H1 (cell line): ENCODE results near the gene PTPRE. TPM values are rescaled to one million over a fixed set of nuclear protein-coding genes. Genes with fewer than 3 reads are reported as not detected.

Experiments
- CTCF ChIA-PET: fragments of 300-600 bp; sonication (Branson Sonifier 250); formaldehyde crosslinking; loops from one replicate; lab custom pipeline; 2021; ENCODE audit not compliant: partially characterized antibody; lab: Charles Lee
- POLR2A ChIA-PET: fragments of 300-600 bp; sonication (Branson Sonifier 250); formaldehyde crosslinking; loops from one replicate; lab custom pipeline; 2021; ENCODE audit warnings: inconsistent platforms; ENCODE audit not compliant: partially characterized antibody; lab: Charles Lee
- DNase-seq, 2 experiments: peaks; one replicate each; pipeline versions ENCODE4 v3.0.0 to v3.0.0-alpha.2; 2010 to 2022; ENCODE audit warnings: low spot score in 2 of 2, low read depth in 1 of 2, mixed read lengths in 1 of 2
- FAIRE-seq: peaks from 2 replicates; lab custom pipeline; 2011; peaks lifted over from hg19 to GRCh38; lab: Jason Lieb, UNC
- H2AFZ ChIP-seq: 2 replicates; pipeline ENCODE4 v1.8.1; 2012; ENCODE audit warnings: low read length, inconsistent platforms
- H2AK5ac ChIP-seq: 2 replicates; pipeline ENCODE4 v1.6.1; 2013; ENCODE audit warnings: low read depth, low read length
- H2BK120ac ChIP-seq: replicated peaks from 2 replicates; pipeline ENCODE3; 2013; ENCODE audit warnings: low read depth, low read length, inconsistent platforms
- H2BK12ac ChIP-seq: 2 replicates; pipeline ENCODE4 v1.6.1; 2013; ENCODE audit warnings: low read depth, low read length
- H2BK15ac ChIP-seq: 2 replicates; pipeline ENCODE4 v1.6.1; 2013; ENCODE audit warnings: low read length
- H2BK20ac ChIP-seq: 2 replicates; pipeline ENCODE4 v1.6.1; 2013; ENCODE audit warnings: low read length
- H2BK5ac ChIP-seq: 2 replicates; pipeline ENCODE4 v1.6.1; 2013; ENCODE audit warnings: low read depth, low read length
- H3K14ac ChIP-seq: 2 replicates; pipeline ENCODE4 v1.6.1; 2013; ENCODE audit warnings: inconsistent platforms; ENCODE audit not compliant: insufficient read length
- H3K18ac ChIP-seq: 2 replicates; pipeline ENCODE4 v1.6.1; 2013; ENCODE audit warnings: low read length; ENCODE audit errors: extremely low read depth
- H3K23ac ChIP-seq: 2 replicates; pipeline ENCODE4 v1.6.1; 2013; ENCODE audit warnings: inconsistent platforms; ENCODE audit not compliant: insufficient read length
- H3K23me2 ChIP-seq: 2 replicates; pipeline ENCODE4 v1.6.1; 2013; ENCODE audit warnings: low read depth, low read length
- H3K27ac ChIP-seq: 2 replicates; pipeline ENCODE4 v1.6.1; 2011; ENCODE audit warnings: low read depth, low read length, inconsistent platforms
- H3K27me3 ChIP-seq, 4 experiments: replicated peaks in 1 of 4; 1 replicate in 1 of 4; 2 replicates in 3 of 4; pipeline versions ENCODE4 v1.6.1 to v1.8.1; 2011 to 2013; ENCODE audit warnings: low read length in 3 of 4, mild to moderate bottlenecking in 3 of 4, inconsistent platforms in 2 of 4, mixed read lengths in 2 of 4, moderate library complexity in 1 of 4; ENCODE audit not compliant: control insufficient read depth in 3 of 4, insufficient read depth in 3 of 4; ENCODE audit errors: extremely low read depth in 1 of 4
- H3K36me3 ChIP-seq, 4 experiments: 2 replicates each; pipeline versions ENCODE4 v1.6.1 to v1.8.1; 2011 to 2013; ENCODE audit warnings: mild to moderate bottlenecking in 4 of 4, low read length in 3 of 4, moderate library complexity in 2 of 4, control low read depth in 1 of 4, inconsistent platforms in 1 of 4; ENCODE audit not compliant: insufficient read depth in 4 of 4, control insufficient read depth in 2 of 4
- H3K4ac ChIP-seq: replicated peaks from 2 replicates; pipeline ENCODE3; 2013; ENCODE audit warnings: low read length, low read depth, mixed read lengths, inconsistent platforms; ENCODE audit not compliant: insufficient read length
- H3K4me1 ChIP-seq, 4 experiments: replicated peaks in 1 of 4; 1 replicate in 1 of 4; 2 replicates in 3 of 4; pipeline versions ENCODE4 v1.6.1 to v1.8.1; 2011 to 2013; ENCODE audit warnings: low read length in 3 of 4, inconsistent platforms in 2 of 4, mixed read lengths in 1 of 4; ENCODE audit not compliant: insufficient read depth in 4 of 4, control insufficient read depth in 3 of 4
- H3K4me2 ChIP-seq, 2 experiments: 2 replicates each; pipeline versions ENCODE4 v1.6.1 to v1.8.1; 2011 to 2013; ENCODE audit warnings: low read depth in 2 of 2, low read length in 2 of 2, control low read depth in 1 of 2, inconsistent platforms in 1 of 2, mild to moderate bottlenecking in 1 of 2; ENCODE audit not compliant: insufficient read depth in 1 of 2
- H3K4me3 ChIP-seq, 4 experiments: fragments of 200-600, 300-600 bp in 1 of 4; sonication (generic), shearing (Covaris generic), sonication (Bioruptor Twin) in 1 of 4; 2 replicates each; pipeline versions ENCODE4 v1.5.1 to v1.8.1; 2011 to 2016; ENCODE audit warnings: low read length in 4 of 4, low read depth in 3 of 4, control low read depth in 2 of 4, inconsistent platforms in 2 of 4, mild to moderate bottlenecking in 2 of 4, mixed read lengths in 1 of 4, moderate library complexity in 1 of 4; ENCODE audit not compliant: insufficient read depth in 2 of 4; ENCODE audit errors: extremely low read depth in 1 of 4
- H3K56ac ChIP-seq: replicated peaks from 2 replicates; pipeline ENCODE3; 2013; ENCODE audit warnings: low read depth, mild to moderate bottlenecking, mixed read lengths, low read length, inconsistent platforms; ENCODE audit not compliant: insufficient read length
- H3K79me1 ChIP-seq: 2 replicates; pipeline ENCODE4 v1.6.1; 2013; ENCODE audit warnings: low read depth, low read length, control low read depth
- H3K79me2 ChIP-seq, 2 experiments: 2 replicates each; pipeline versions ENCODE4 v1.6.1 to v1.8.1; 2012 to 2013; ENCODE audit warnings: low read length in 2 of 2, mild to moderate bottlenecking in 2 of 2, inconsistent platforms in 1 of 2; ENCODE audit not compliant: insufficient read depth in 2 of 2, control insufficient read depth in 1 of 2
- H3K9ac ChIP-seq, 4 experiments: replicated peaks in 1 of 4; 1 replicate in 1 of 4; 2 replicates in 3 of 4; pipeline versions ENCODE4 v1.6.1 to v1.8.1; 2011 to 2013; ENCODE audit warnings: low read depth in 3 of 4, low read length in 3 of 4, control low read depth in 2 of 4, mild to moderate bottlenecking in 2 of 4, moderate library complexity in 2 of 4, inconsistent platforms in 1 of 4; ENCODE audit errors: extremely low read depth in 1 of 4
- H3K9me3 ChIP-seq, 2 experiments: 2 replicates each; pipeline versions ENCODE4 v1.6.1 to v1.8.1; 2012 to 2013; ENCODE audit warnings: mild to moderate bottlenecking in 2 of 2, moderate library complexity in 2 of 2, control low read depth in 1 of 2, inconsistent platforms in 1 of 2, low read depth in 1 of 2, low read length in 1 of 2, mixed read lengths in 1 of 2; ENCODE audit not compliant: insufficient read depth in 2 of 2
- H4K20me1 ChIP-seq, 2 experiments: replicated peaks in 1 of 2; 2 replicates each; pipeline versions ENCODE3 to v1.8.1; 2011 to 2013; ENCODE audit warnings: inconsistent platforms in 2 of 2, low read length in 2 of 2, mild to moderate bottlenecking in 1 of 2; ENCODE audit not compliant: insufficient read depth in 2 of 2, control insufficient read depth in 1 of 2
- H4K5ac ChIP-seq: 2 replicates; pipeline ENCODE4 v1.6.1; 2013; ENCODE audit warnings: low read length, low read depth, mixed read lengths, inconsistent platforms; ENCODE audit not compliant: insufficient read length
- H4K8ac ChIP-seq: 2 replicates; pipeline ENCODE4 v1.8.0; 2013; ENCODE audit warnings: mild to moderate bottlenecking, moderate library complexity, low read length, inconsistent platforms; ENCODE audit not compliant: insufficient read depth; ENCODE audit errors: extremely low read depth
- H4K91ac ChIP-seq: replicated peaks from 2 replicates; pipeline ENCODE3; 2013; ENCODE audit warnings: low read length, mixed read lengths, inconsistent platforms; ENCODE audit not compliant: insufficient read length
- ASH2L ChIP-seq: fragments of 200-600, 300-600 bp; sonication (generic); IDR thresholded peaks from one replicate; pipeline ENCODE4 v1.7.1; 2017; ENCODE audit warnings: low read length
- CREB1 ChIP-seq: IDR thresholded peaks from 2 replicates; pipeline ENCODE4 v1.6.1; 2012; ENCODE audit warnings: inconsistent platforms
- EGR1 ChIP-seq: IDR thresholded peaks from 2 replicates; pipeline ENCODE4 v1.6.1; 2011; ENCODE audit warnings: low read depth, low read length, borderline replicate concordance
- GTF2F1 ChIP-seq: IDR thresholded peaks from 2 replicates; pipeline ENCODE4 v1.6.1; 2012; ENCODE audit warnings: low read depth, low read length, improper control_type of control experiment, borderline replicate concordance
- JUND ChIP-seq: IDR thresholded peaks from 2 replicates; pipeline ENCODE4 v1.6.1; 2011; ENCODE audit warnings: mild to moderate bottlenecking, improper control_type of control experiment, low read length
- TBP ChIP-seq: IDR thresholded peaks from 2 replicates; pipeline ENCODE4 v1.6.1; 2011; ENCODE audit warnings: low read depth, low read length, improper control_type of control experiment
- WGBS, 2 experiments: shearing (Covaris generic) in 1 of 2; methylation state at CpG; one replicate each; pipeline versions ENCODE4 v1.1.6 to v1.1.7; 2013 to 2015; ENCODE audit warnings: low lambda C conversion rate in 2 of 2, mixed read lengths in 2 of 2, inconsistent platforms in 1 of 2, low coverage in 1 of 2, missing lambda C conversion rate in 1 of 2; ENCODE audit not compliant: insufficient replicate concordance in 2 of 2, insufficient coverage in 1 of 2, insufficient read length in 1 of 2; ENCODE audit errors: extremely low coverage in 1 of 2, missing lambda C conversion rate in 1 of 2; 5-methylcytosine and 5-hydroxymethylcytosine counted together
- polyA plus RNA-seq, 7 experiments: library from polyadenylated mRNA; depleted of rRNA in 3 of 7; stranded (reverse) in 5 of 7; unstranded in 2 of 7; fragments of >200 nt in 5 of 7; fragments of 200-250 nt in 2 of 7; gene quantifications; 1 replicate in 5 of 7; 2 replicates in 1 of 7; 4 replicates in 1 of 7; pipeline versions ENCODE4 v1.2.1 to v1.2.3, GENCODE V29; 2011 to 2013; ENCODE audit warnings: missing spikeins in 2 of 7, mixed read lengths in 2 of 7
- total RNA-seq: library from RNA; stranded (reverse); fragmentation: NEBNext Ultra II Directional; extraction: Animal tissue kit (Norgen Biotek cat#: 25700); gene quantifications from 2 replicates; pipeline ENCODE4 v1.2.1, GENCODE V29; 2021
- TF ChIP-seq, protein P1 (sequence below): IDR thresholded peaks from 2 replicates; pipeline ENCODE4 v1.6.1; 2012; ENCODE audit warnings: inconsistent platforms

PTPRE gene
- total and polyA plus RNA-seq, 2 of the 8 experiments (the other 6 are each of a cell fraction or from before 2014, with no cell fraction given): 0.33 to 0.54 TPM

- Histone ChIP-seq H2BK20ac (no peak overlapping the region), H2AK5ac (no peak overlapping the region), H4K91ac (no peak overlapping the region), H3K4me1 (no peaks in the 10 kb centered on the region), H3K4me3 (no peak overlapping the region), H3K18ac (no peak overlapping the region), H3K27ac (no peak overlapping the region), H4K8ac (no peak overlapping the region), H3K36me3 (peaks cover 67 to 99% (median 99%) of the 10 kb centered on the region in 4 experiments), H3K14ac (no peak overlapping the region), H3K9me3 (no peaks in the 10 kb centered on the region), H3K79me2 (no peaks in the 10 kb centered on the region), H3K4me2 (no peak overlapping the region), H3K23me2 (no peaks in the 10 kb centered on the region), H2BK12ac (no peak overlapping the region), H3K56ac (no peak overlapping the region), H4K20me1 (no peaks in the 10 kb centered on the region), H2BK15ac (no peak overlapping the region), H2BK120ac (no peak overlapping the region), H2AFZ (no peak overlapping the region), H3K9ac (no peak overlapping the region), H3K23ac (no peak overlapping the region), H3K4ac (no peak overlapping the region), H3K27me3 (no peaks in the 10 kb centered on the region), H3K79me1 (no peaks in the 10 kb centered on the region), H4K5ac (no peak overlapping the region), H2BK5ac (no peak overlapping the region)
- POLR2A ChIA-PET: no interaction called here
- WGBS, 2 experiments: 93% methylated on average over 4 of the region's 4 CpGs; no CpG with 5 or more reads in 1 of the 2 experiments
- DNase-seq (no peak), FAIRE-seq (no peak)
- CTCF ChIA-PET: interaction anchor here (1.9 kb wide), 1 partner anchor 8 kb away, joined by 8 read pairs; no protein-coding TSS in a partner anchor
- TF ChIP-seq, protein P1, sequence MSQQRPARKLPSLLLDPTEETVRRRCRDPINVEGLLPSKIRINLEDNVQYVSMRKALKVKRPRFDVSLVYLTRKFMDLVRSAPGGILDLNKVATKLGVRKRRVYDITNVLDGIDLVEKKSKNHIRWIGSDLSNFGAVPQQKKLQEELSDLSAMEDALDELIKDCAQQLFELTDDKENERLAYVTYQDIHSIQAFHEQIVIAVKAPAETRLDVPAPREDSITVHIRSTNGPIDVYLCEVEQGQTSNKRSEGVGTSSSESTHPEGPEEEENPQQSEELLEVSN: no peak
- TF ChIP-seq CREB1 (no peak), JUND (no peak), TBP (no peak), GTF2F1 (no peak), EGR1 (no peak), ASH2L (no peak)
Observed at GRCh38 chr10:128109707-128110106, 202.8 kb downstream of the PTPRE start.
